Ovary (tissue), 9 donors: ENCODE results near the gene C1QL4. TPM values are rescaled to one million over a fixed set of nuclear protein-coding genes. Genes with fewer than 3 reads are reported as not detected.

Source experiments
- DNase-seq, 5 donors: peaks; one replicate each; pipeline ENCODE4 v3.0.0-alpha.2; 2019 to 2020
- H3K27ac ChIP-seq, 2 donors: fragments of 200-600 bp; one replicate each; pipeline versions ENCODE4 v1.5.1 to v1.8.0; 2019 to 2022
- H3K27me3 ChIP-seq: fragments of 200-600 bp; one replicate; pipeline ENCODE4 v1.8.0; 2022
- H3K36me3 ChIP-seq: fragments of 200-600 bp; sonication (generic); one replicate; pipeline ENCODE4 v1.5.1; 2019
- H3K4me1 ChIP-seq: one replicate; pipeline ENCODE4 v1.8.1; 2013; ENCODE audit warnings: mild to moderate bottlenecking, moderate library complexity; ENCODE audit not compliant: insufficient read depth
- H3K4me3 ChIP-seq: fragments of 200-600 bp; sonication (generic); one replicate; pipeline ENCODE4 v1.5.1; 2017
- H3K9me3 ChIP-seq, 2 donors: fragments of 200-600 bp in 1 of 2; sonication (generic) in 1 of 2; one replicate each; pipeline versions ENCODE4 v1.5.1 to v1.8.1; 2013 to 2019; ENCODE audit warnings: mild to moderate bottlenecking in 1 of 2, moderate library complexity in 1 of 2
- CTCF ChIP-seq, 3 donors: fragments of 450-650 bp in 2 of 3; fragments of 200-600 bp in 1 of 3; IDR thresholded peaks; one replicate each; pipeline versions ENCODE4 v1.5.1 to v1.8.0; 2016 to 2022; ENCODE audit warnings: antibody characterized with exemption in 3 of 3, mild to moderate bottlenecking in 1 of 3
- EP300 ChIP-seq: sonication (generic); formaldehyde crosslinking; IDR thresholded peaks from one replicate; pipeline ENCODE4 v1.6.1; 2017; ENCODE audit warnings: antibody characterized with exemption
- POLR2A ChIP-seq: fragments of 450-650 bp; IDR thresholded peaks from one replicate; pipeline ENCODE4 v1.6.1; 2017; ENCODE audit warnings: antibody characterized with exemption, mild to moderate bottlenecking, moderate library complexity
- WGBS, 3 donors: extraction: QIAGEN DNeasy Blood & Tissue Kit in 1 of 3; methylation state at CpG; one replicate each; pipeline versions ENCODE4 v1.1.5 to v1.1.7; 2013 to 2017; 5-methylcytosine and 5-hydroxymethylcytosine counted together
- intact Hi-C, 4 donors: fragments of 100-400 bp; cut with DNase I; formaldehyde crosslinking; loops; one replicate each; pipeline versions ENCODE4 v1.11.0 to v1.15.1; 2022 to 2023
- polyA plus RNA-seq, 2 donors: library from polyadenylated mRNA; stranded (reverse); fragments of 200-250 nt in 1 of 2; fragments of 350-450 nt in 1 of 2; fragmentation: Illumina TruSeq in 1 of 2; extraction: RNeasy Lipid Tissue Mini Kit (QIAGEN cat#74804) in 1 of 2; gene quantifications; one replicate each; pipeline ENCODE4 v1.2.3, GENCODE V29; 2013 to 2014
- total RNA-seq, 7 donors: library from RNA; depleted of rRNA in 2 of 7; stranded (reverse); fragments of >200 nt in 2 of 7; fragmentation: NEBNext Ultra II Directional in 3 of 7; extraction: Animal tissue kit (Norgen Biotek cat#: 25700) in 3 of 7; gene quantifications; one replicate each; pipeline versions ENCODE4 v1.1.0 to v1.2.4, GENCODE V29; 2016 to 2023
- donor health status: DM: no; HTN: no; CAD: no; lungs with moderate emphysema.
- donor health status: DM: no; HTN: no; CAD: no.
- donor health status: Bipolar disorder and iron deficiency.
- donor health status: DM: yes; HTN: yes; CAD: no.
- donor health status: DM: no; HTN: no; CAD: no.
- donor health status: DM: yes; HTN: yes; CAD: no.

The C1QL4 gene
- total and polyA plus RNA-seq, 9 donors = not detected

GRCh38 chr12:49332891-49333371 is 4.1 kb downstream of the C1QL4 start:
- Histone ChIP-seq H3K4me3 (no peak overlapping the region), H3K27me3 (no peaks in the 10 kb centered on the region), H3K27ac (no peak overlapping the region), H3K36me3 (no peaks in the 10 kb centered on the region), H3K9me3 (no peaks in the 10 kb centered on the region), H3K4me1 (no peaks in the 10 kb centered on the region)
- intact Hi-C loops = no loop called here
- 36 to 50% (median 38%) methylated on average over 40 of the region's 40 CpGs for WGBS, 3 donors
- DNase-seq = no peak
- TF ChIP-seq CTCF (IDR thresholded peaks at IDR 0.05) (no peak), EP300 (no peak), POLR2A (no peak)

- Histone ChIP-seq H3K4me3 (no peak overlapping the region), H3K27ac (no peak overlapping the region), H3K27me3 (no peaks in the 10 kb centered on the region), H3K36me3 (no peaks in the 10 kb centered on the region), H3K9me3 (no peaks in the 10 kb centered on the region), H3K4me1 (no peaks in the 10 kb centered on the region)
- TF ChIP-seq CTCF (IDR thresholded peaks at IDR 0.05) (no peak), EP300 (no peak), POLR2A (no peak)
- WGBS, 3 donors = 76 to 86% (median 82%) methylated on average over 17 of the region's 17 CpGs
- intact Hi-C loops = no loop called here
- DNase-seq = no peak
These were observed 4.5 kb downstream of the C1QL4 start for GRCh38 chr12:49332441-49332861.

- H3K9me3 ChIP-seq = no peaks in the 10 kb centered on the region
- H3K36me3 ChIP-seq = no peaks in the 10 kb centered on the region
- peak in 3 of 5 donors; percentile 52 to 73 (median 64) for DNase-seq
- H3K27me3 ChIP-seq = no peaks in the 10 kb centered on the region
- intact Hi-C loops = no loop called here
- H3K27ac ChIP-seq = no peak overlapping the region
- 37 to 41% (median 38%) methylated on average over 11 of the region's 11 CpGs for WGBS, 3 donors
- H3K4me1 ChIP-seq = no peaks in the 10 kb centered on the region
- H3K4me3 ChIP-seq = no peak overlapping the region
- TF ChIP-seq CTCF (IDR thresholded peaks at IDR 0.05) (peak; percentile 11 to 61 (median 34)), POLR2A (no peak), EP300 (no peak)
These were observed 5.4 kb downstream of the C1QL4 start for GRCh38 chr12:49331380-49332222.

GRCh38 chr12:49330631-49331379 is 6.2 kb downstream of the C1QL4 start:
- no peak overlapping the region for H3K4me3 ChIP-seq
- WGBS, 3 donors = 69 to 74% (median 73%) methylated on average over 14 of the region's 14 CpGs
- no peaks in the 10 kb centered on the region for H3K36me3 ChIP-seq
- no peaks in the 10 kb centered on the region for H3K4me1 ChIP-seq
- DNase-seq = no peak
- H3K27ac ChIP-seq = no peak overlapping the region
- intact Hi-C loops = no loop called here
- TF ChIP-seq CTCF (IDR thresholded peaks at IDR 0.05) = no peak
- no peak for TF ChIP-seq EP300
- no peak for TF ChIP-seq POLR2A
- no peaks in the 10 kb centered on the region for H3K27me3 ChIP-seq
- H3K9me3 ChIP-seq = no peaks in the 10 kb centered on the region
